ENCODE data around the gene IL9R.
"Not testable (repeated sequence)": the region's sequence is repeated elsewhere in the genome, so short reads cannot be mapped to it uniquely, and the experiment has no call there.

DNA sequence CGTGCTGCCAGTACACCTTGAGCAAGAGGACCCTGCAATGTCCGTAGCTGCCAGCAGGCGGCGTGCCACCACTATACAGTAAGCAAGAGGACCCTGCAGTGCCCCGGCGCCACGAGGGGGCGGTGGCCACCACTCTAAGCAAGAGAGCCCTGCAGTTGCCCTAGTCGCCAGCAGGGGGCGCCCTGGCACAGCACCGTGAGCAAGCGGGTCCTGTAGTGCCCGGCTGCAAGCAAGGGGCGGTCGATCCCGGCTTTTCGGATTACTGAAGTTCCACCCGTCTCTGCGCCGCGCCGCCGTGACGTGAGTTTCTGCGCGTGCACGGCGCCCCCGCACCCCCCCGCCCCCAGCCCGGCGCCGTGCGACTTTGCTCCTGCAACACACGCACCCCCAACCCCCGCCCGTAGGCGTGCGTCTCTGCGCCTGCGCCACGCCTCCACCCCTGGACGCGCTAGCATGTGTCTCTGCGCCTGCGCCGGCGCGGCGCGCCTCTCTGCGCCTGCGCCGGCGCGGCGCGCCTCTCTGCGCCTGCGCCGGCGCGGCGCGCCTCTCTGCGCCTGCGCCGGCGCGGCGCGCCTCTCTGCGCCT, 31.2 kb downstream of the IL9R start:
- TF ChIP-seq, protein P1, sequence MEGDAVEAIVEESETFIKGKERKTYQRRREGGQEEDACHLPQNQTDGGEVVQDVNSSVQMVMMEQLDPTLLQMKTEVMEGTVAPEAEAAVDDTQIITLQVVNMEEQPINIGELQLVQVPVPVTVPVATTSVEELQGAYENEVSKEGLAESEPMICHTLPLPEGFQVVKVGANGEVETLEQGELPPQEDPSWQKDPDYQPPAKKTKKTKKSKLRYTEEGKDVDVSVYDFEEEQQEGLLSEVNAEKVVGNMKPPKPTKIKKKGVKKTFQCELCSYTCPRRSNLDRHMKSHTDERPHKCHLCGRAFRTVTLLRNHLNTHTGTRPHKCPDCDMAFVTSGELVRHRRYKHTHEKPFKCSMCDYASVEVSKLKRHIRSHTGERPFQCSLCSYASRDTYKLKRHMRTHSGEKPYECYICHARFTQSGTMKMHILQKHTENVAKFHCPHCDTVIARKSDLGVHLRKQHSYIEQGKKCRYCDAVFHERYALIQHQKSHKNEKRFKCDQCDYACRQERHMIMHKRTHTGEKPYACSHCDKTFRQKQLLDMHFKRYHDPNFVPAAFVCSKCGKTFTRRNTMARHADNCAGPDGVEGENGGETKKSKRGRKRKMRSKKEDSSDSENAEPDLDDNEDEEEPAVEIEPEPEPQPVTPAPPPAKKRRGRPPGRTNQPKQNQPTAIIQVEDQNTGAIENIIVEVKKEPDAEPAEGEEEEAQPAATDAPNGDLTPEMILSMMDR (IDR thresholded peaks at IDR 0.05), result not testable (repeated sequence)
- TF ChIP-seq POLR2A (IDR thresholded peaks at IDR 0.05), result not testable (repeated sequence)
